Progenitor cell of endocrine pancreas (in vitro differentiated cells): ENCODE data around the gene CACNG8. TPM values are rescaled to one million over a fixed set of nuclear protein-coding genes. Genes with fewer than 3 reads are reported as not detected.

Experiments
- DNase-seq: peaks from one replicate; pipeline ENCODE4 v3.0.0; 2021; ENCODE audit warnings: low spot score; ENCODE audit not compliant: unreplicated experiment
- H3K27ac Mint-ChIP-seq: 2 replicates; pipeline ENCODE4 v1.8.0; 2021; ENCODE audit warnings: mild to moderate bottlenecking, moderate library complexity, mixed read lengths
- H3K27me3 Mint-ChIP-seq: 2 replicates; pipeline ENCODE4 v1.8.0; 2021; ENCODE audit warnings: mixed read lengths
- H3K36me3 Mint-ChIP-seq: 2 replicates; pipeline ENCODE4 v1.8.0; 2022; ENCODE audit warnings: mixed read lengths; ENCODE audit not compliant: insufficient read depth
- H3K4me1 Mint-ChIP-seq: 2 replicates; pipeline ENCODE4 v1.8.0; 2021; ENCODE audit warnings: low read depth, mixed read lengths
- H3K4me3 Mint-ChIP-seq: 2 replicates; pipeline ENCODE4 v1.8.0; 2021; ENCODE audit warnings: low read depth, mild to moderate bottlenecking, moderate library complexity, mixed read lengths
- H3K9me3 Mint-ChIP-seq: 2 replicates; pipeline ENCODE4 v1.8.0; 2021; ENCODE audit warnings: low read depth, mixed read lengths
- total RNA-seq: library from RNA; stranded (reverse); gene quantifications from 2 replicates; pipeline ENCODE4 v1.2.1, GENCODE V29; 2021
- TF ChIP-seq, protein P1 (sequence below): fragments of 200-600 bp; sonication (generic); IDR thresholded peaks from one replicate; pipeline ENCODE4 v1.5.0; 2021; ENCODE audit warnings: antibody characterized with exemption, mild to moderate bottlenecking; ENCODE audit not compliant: unreplicated experiment

Gene CACNG8
- total RNA-seq, 1 donor from 2014 or later: 0.36 TPM

DNA sequence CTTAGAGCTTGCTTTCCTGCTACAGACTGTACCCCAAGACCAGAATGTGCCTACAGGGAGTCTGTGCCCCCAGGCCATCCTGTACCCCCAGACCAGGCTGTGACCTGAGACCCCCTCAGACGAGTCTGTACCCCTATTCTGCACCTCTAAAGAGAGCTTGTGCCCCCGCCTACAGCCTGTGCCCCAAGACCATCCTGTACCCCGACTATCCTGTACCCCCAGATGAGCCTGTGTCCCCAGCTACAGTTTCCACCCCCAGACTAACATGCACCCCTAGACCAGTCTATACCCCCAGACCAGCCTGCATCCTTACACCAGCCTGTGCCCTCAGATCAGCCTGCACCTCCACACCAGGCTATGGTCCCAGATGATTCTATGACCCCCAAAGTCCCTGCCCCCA, 30.7 kb downstream of the CACNG8 start:
- TF ChIP-seq, protein P1, sequence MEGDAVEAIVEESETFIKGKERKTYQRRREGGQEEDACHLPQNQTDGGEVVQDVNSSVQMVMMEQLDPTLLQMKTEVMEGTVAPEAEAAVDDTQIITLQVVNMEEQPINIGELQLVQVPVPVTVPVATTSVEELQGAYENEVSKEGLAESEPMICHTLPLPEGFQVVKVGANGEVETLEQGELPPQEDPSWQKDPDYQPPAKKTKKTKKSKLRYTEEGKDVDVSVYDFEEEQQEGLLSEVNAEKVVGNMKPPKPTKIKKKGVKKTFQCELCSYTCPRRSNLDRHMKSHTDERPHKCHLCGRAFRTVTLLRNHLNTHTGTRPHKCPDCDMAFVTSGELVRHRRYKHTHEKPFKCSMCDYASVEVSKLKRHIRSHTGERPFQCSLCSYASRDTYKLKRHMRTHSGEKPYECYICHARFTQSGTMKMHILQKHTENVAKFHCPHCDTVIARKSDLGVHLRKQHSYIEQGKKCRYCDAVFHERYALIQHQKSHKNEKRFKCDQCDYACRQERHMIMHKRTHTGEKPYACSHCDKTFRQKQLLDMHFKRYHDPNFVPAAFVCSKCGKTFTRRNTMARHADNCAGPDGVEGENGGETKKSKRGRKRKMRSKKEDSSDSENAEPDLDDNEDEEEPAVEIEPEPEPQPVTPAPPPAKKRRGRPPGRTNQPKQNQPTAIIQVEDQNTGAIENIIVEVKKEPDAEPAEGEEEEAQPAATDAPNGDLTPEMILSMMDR: no peak
- H3K4me1 Mint-ChIP-seq: peaks cover 3% of the 10 kb centered on the region
- no peak overlapping the region for H3K27ac Mint-ChIP-seq
- H3K4me3 Mint-ChIP-seq: no peak overlapping the region
- H3K9me3 Mint-ChIP-seq: no peaks in the 10 kb centered on the region
- peaks cover 38% of the 10 kb centered on the region for H3K27me3 Mint-ChIP-seq
- DNase-seq: no peak
- no peaks in the 10 kb centered on the region for H3K36me3 Mint-ChIP-seq

DNA sequence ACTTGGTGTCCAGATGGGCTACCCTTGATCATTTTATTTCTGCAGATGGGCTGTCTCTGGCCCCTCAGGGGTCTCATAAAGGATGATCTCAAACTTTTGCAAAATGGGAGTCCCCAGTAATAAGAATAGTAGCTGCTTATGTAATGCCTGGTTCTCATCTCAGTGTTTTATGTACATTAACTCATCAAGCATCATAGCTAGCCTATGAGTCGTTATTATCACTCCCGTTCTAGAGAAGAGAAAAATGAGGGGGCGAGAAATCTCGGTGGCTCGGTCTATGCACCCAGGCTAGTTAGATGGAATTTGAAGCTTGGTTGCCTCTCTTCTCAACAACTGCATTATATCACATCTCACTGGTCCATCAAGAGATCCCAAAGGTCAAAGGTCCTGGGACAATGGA, 32.1 kb downstream of the CACNG8 start:
- Mint-ChIP-seq H3K9me3 (no peaks in the 10 kb centered on the region), H3K4me1 (peaks cover 3% of the 10 kb centered on the region), H3K27me3 (peaks cover 42% of the 10 kb centered on the region), H3K4me3 (no peak overlapping the region), H3K27ac (no peak overlapping the region), H3K36me3 (no peaks in the 10 kb centered on the region)
- no peak for DNase-seq
- TF ChIP-seq, protein P1: no peak

DNA sequence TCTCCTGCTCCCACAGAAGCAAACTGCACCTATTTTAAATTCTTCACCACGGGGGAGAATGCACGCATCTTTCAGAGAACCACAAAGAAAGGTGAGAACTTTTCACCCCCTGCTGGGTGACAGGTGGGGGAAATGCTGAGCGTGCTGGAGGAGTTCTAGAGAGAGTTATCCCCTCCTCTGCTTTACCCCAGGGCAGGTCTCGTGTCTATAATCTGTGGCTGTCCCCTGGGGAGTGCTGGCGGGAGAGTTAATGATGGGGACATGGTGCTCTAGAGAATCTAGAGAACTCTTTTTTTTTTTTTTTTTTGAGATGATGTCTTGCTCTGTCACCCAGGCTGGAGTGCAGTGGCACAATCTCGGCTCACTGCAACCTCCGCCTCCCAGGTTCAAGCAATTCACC, 35.5 kb downstream of the CACNG8 start:
- H3K36me3 Mint-ChIP-seq: no peaks in the 10 kb centered on the region
- no peak overlapping the region for H3K27ac Mint-ChIP-seq
- peaks cover 57% of the 10 kb centered on the region for H3K27me3 Mint-ChIP-seq
- no peak for DNase-seq
- no peaks in the 10 kb centered on the region for H3K9me3 Mint-ChIP-seq
- no peak overlapping the region for H3K4me3 Mint-ChIP-seq
- no peaks in the 10 kb centered on the region for H3K4me1 Mint-ChIP-seq
- TF ChIP-seq, protein P1: no peak

DNA sequence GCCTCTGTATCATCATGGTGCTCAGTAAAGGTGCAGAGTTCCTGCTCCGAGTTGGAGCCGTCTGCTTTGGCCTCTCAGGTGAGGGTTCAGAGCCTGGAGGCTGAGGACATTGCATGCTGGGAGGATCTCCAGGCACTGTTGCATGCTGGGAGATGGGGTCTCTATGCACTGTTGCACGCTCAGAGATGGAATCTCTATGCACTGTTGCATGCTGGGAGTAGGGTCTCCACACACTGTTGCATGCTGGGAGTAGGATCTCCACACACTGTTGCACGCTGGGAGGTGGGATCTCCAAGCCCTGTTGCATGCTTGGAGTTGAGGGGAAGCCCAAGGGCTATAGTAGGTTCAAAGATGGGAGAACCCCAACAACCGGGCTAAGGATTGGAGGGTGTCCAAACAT, 37.0 kb downstream of the CACNG8 start:
- Mint-ChIP-seq H3K27me3 (peaks cover 49% of the 10 kb centered on the region), H3K4me3 (no peak overlapping the region)

DNA sequence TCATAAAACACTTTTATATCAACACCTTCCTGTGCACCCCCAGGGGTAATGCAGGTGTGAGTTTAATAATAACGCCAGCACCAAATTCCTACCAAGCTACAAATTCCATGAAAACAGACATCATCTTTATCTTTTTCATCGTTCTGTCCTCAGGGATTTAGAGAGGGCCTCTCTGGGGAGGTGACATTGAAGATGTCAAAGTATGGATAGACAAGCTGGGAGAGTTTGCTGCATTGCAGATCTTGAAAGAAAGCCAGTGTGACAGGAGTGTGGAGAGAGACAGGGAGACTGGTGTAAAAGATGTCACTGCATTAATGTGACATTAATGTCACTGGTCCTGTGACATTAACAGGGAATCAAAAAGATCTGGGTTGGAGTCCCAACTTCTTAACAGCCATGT, 38.8 kb downstream of the CACNG8 start:
- Mint-ChIP-seq H3K27me3 (peaks cover 37% of the 10 kb centered on the region), H3K4me3 (no peak overlapping the region)

More for the DNA sequence above, 37.0 kb downstream of the CACNG8 start:
- Mint-ChIP-seq H3K27ac (no peak overlapping the region), H3K36me3 (no peaks in the 10 kb centered on the region), H3K4me1 (no peaks in the 10 kb centered on the region), H3K9me3 (no peaks in the 10 kb centered on the region)
- no peak for DNase-seq
- TF ChIP-seq, protein P1: no peak

More for the DNA sequence above, 38.8 kb downstream of the CACNG8 start:
- TF ChIP-seq, protein P1: no peak
- Mint-ChIP-seq H3K4me1 (no peaks in the 10 kb centered on the region), H3K9me3 (no peaks in the 10 kb centered on the region), H3K36me3 (no peaks in the 10 kb centered on the region), H3K27ac (no peak overlapping the region)
- DNase-seq: no peak
